ENCODE results near the gene KLK10.

Gene KLK10

GRCh38 chr19:50967929-50968715, 51.4 kb downstream of the KLK10 start:
- no peak for TF ChIP-seq CTCF (IDR thresholded peaks at IDR 0.05; ENCODE audit: extremely low read depth, insufficient read depth, missing control alignments)
- in situ Hi-C loops (cut with MboI; ENCODE audit: low pct_unique_long_range_greater_than_20kb, low sequenced_read_pairs, unreplicated experiment), result no loop called here
- no peak for DNase-seq (ENCODE audit: low spot score)

GRCh38 chr19:50964266-50964665, 55.2 kb downstream of the KLK10 start:
- in situ Hi-C loops (cut with MboI; ENCODE audit: low pct_unique_long_range_greater_than_20kb, low sequenced_read_pairs, unreplicated experiment), result no loop called here
- TF ChIP-seq CTCF (IDR thresholded peaks at IDR 0.05; ENCODE audit: extremely low read depth, insufficient read depth, missing control alignments), result no peak
- DNase-seq (ENCODE audit: low spot score), result no peak

- TF ChIP-seq CTCF (IDR thresholded peaks at IDR 0.05; ENCODE audit: extremely low read depth, insufficient read depth, missing control alignments), result no peak
- in situ Hi-C loops (cut with MboI; ENCODE audit: low pct_unique_long_range_greater_than_20kb, low sequenced_read_pairs, unreplicated experiment), result no loop called here
- DNase-seq (ENCODE audit: low spot score), result no peak
These were observed 56.1 kb downstream of the KLK10 start for GRCh38 chr19:50963381-50963780.

Data from GM13977 (cell line).